NCI-H2227 (cell line): Measurements from ENCODE around the gene TNFRSF6B.

Experiments used
- DNase-seq: peaks from one replicate; lab custom pipeline; 2025; ENCODE audit not compliant: unreplicated experiment; lab: John Stamatoyannopoulos, UW

Gene TNFRSF6B

DNA sequence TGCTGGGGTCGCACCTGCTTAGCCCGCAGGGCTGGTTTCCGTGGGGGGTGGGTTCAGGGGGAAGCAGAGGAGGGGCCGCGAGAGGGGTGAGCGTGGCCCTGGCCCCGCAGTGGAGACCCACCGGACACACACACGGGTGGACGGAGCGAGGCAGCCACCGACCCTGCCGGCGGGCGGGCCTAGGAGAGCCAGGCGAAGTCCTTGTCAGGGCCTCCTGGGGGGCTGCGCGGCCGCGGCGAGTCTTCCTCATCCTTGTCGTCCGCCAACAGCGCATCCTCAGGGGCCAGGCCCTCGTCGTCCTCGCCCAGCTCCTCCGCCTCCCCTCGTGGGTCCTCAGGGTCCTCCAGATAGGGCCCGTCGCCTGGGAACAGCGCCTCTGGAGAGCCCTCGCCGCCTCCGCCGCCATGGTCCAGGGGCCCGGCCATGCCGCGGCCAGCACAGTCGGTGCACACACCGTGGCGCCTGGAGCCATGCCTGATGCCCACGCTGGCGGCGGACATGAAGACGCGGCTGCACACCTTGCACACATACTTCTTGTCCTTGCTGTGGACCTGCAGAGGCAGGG, 50.4 kb downstream of the TNFRSF6B start:
- DNase-seq = no peak

GRCh38 chr20:63747622-63748069, 51.2 kb downstream of the TNFRSF6B start:
- no peak for DNase-seq
